H1 (cell line): Measurements from ENCODE around the gene TFPT. TPM values are rescaled to one million over a fixed set of nuclear protein-coding genes. Genes with fewer than 3 reads are reported as not detected.

Experiments
- CTCF ChIA-PET: fragments of 300-600 bp; sonication (Branson Sonifier 250); formaldehyde crosslinking; loops from one replicate; lab custom pipeline; 2021; ENCODE audit not compliant: partially characterized antibody; lab: Charles Lee
- POLR2A ChIA-PET: fragments of 300-600 bp; sonication (Branson Sonifier 250); formaldehyde crosslinking; loops from one replicate; lab custom pipeline; 2021; ENCODE audit warnings: inconsistent platforms; ENCODE audit not compliant: partially characterized antibody; lab: Charles Lee
- DNase-seq, 2 experiments: peaks; one replicate each; pipeline versions ENCODE4 v3.0.0 to v3.0.0-alpha.2; 2010 to 2022; ENCODE audit warnings: low spot score in 2 of 2, low read depth in 1 of 2, mixed read lengths in 1 of 2
- FAIRE-seq: peaks from 2 replicates; lab custom pipeline; 2011; peaks lifted over from hg19 to GRCh38; lab: Jason Lieb, UNC
- H2AFZ ChIP-seq: 2 replicates; pipeline ENCODE4 v1.8.1; 2012; ENCODE audit warnings: low read length, inconsistent platforms
- H2AK5ac ChIP-seq: 2 replicates; pipeline ENCODE4 v1.6.1; 2013; ENCODE audit warnings: low read depth, low read length
- H2BK120ac ChIP-seq: replicated peaks from 2 replicates; pipeline ENCODE3; 2013; ENCODE audit warnings: low read depth, low read length, inconsistent platforms
- H2BK12ac ChIP-seq: 2 replicates; pipeline ENCODE4 v1.6.1; 2013; ENCODE audit warnings: low read depth, low read length
- H2BK15ac ChIP-seq: 2 replicates; pipeline ENCODE4 v1.6.1; 2013; ENCODE audit warnings: low read length
- H2BK20ac ChIP-seq: 2 replicates; pipeline ENCODE4 v1.6.1; 2013; ENCODE audit warnings: low read length
- H2BK5ac ChIP-seq: 2 replicates; pipeline ENCODE4 v1.6.1; 2013; ENCODE audit warnings: low read depth, low read length
- H3K14ac ChIP-seq: 2 replicates; pipeline ENCODE4 v1.6.1; 2013; ENCODE audit warnings: inconsistent platforms; ENCODE audit not compliant: insufficient read length
- H3K18ac ChIP-seq: 2 replicates; pipeline ENCODE4 v1.6.1; 2013; ENCODE audit warnings: low read length; ENCODE audit errors: extremely low read depth
- H3K23ac ChIP-seq: 2 replicates; pipeline ENCODE4 v1.6.1; 2013; ENCODE audit warnings: inconsistent platforms; ENCODE audit not compliant: insufficient read length
- H3K23me2 ChIP-seq: 2 replicates; pipeline ENCODE4 v1.6.1; 2013; ENCODE audit warnings: low read depth, low read length
- H3K27ac ChIP-seq: 2 replicates; pipeline ENCODE4 v1.6.1; 2011; ENCODE audit warnings: low read depth, low read length, inconsistent platforms
- H3K27me3 ChIP-seq, 4 experiments: replicated peaks in 1 of 4; 1 replicate in 1 of 4; 2 replicates in 3 of 4; pipeline versions ENCODE4 v1.6.1 to v1.8.1; 2011 to 2013; ENCODE audit warnings: low read length in 3 of 4, mild to moderate bottlenecking in 3 of 4, inconsistent platforms in 2 of 4, mixed read lengths in 2 of 4, moderate library complexity in 1 of 4; ENCODE audit not compliant: control insufficient read depth in 3 of 4, insufficient read depth in 3 of 4; ENCODE audit errors: extremely low read depth in 1 of 4
- H3K36me3 ChIP-seq, 4 experiments: 2 replicates each; pipeline versions ENCODE4 v1.6.1 to v1.8.1; 2011 to 2013; ENCODE audit warnings: mild to moderate bottlenecking in 4 of 4, low read length in 3 of 4, moderate library complexity in 2 of 4, control low read depth in 1 of 4, inconsistent platforms in 1 of 4; ENCODE audit not compliant: insufficient read depth in 4 of 4, control insufficient read depth in 2 of 4
- H3K4ac ChIP-seq: replicated peaks from 2 replicates; pipeline ENCODE3; 2013; ENCODE audit warnings: low read length, low read depth, mixed read lengths, inconsistent platforms; ENCODE audit not compliant: insufficient read length
- H3K4me1 ChIP-seq, 4 experiments: replicated peaks in 1 of 4; 1 replicate in 1 of 4; 2 replicates in 3 of 4; pipeline versions ENCODE4 v1.6.1 to v1.8.1; 2011 to 2013; ENCODE audit warnings: low read length in 3 of 4, inconsistent platforms in 2 of 4, mixed read lengths in 1 of 4; ENCODE audit not compliant: insufficient read depth in 4 of 4, control insufficient read depth in 3 of 4
- H3K4me2 ChIP-seq, 2 experiments: 2 replicates each; pipeline versions ENCODE4 v1.6.1 to v1.8.1; 2011 to 2013; ENCODE audit warnings: low read depth in 2 of 2, low read length in 2 of 2, control low read depth in 1 of 2, inconsistent platforms in 1 of 2, mild to moderate bottlenecking in 1 of 2; ENCODE audit not compliant: insufficient read depth in 1 of 2
- H3K4me3 ChIP-seq, 4 experiments: fragments of 200-600, 300-600 bp in 1 of 4; sonication (generic), shearing (Covaris generic), sonication (Bioruptor Twin) in 1 of 4; 2 replicates each; pipeline versions ENCODE4 v1.5.1 to v1.8.1; 2011 to 2016; ENCODE audit warnings: low read length in 4 of 4, low read depth in 3 of 4, control low read depth in 2 of 4, inconsistent platforms in 2 of 4, mild to moderate bottlenecking in 2 of 4, mixed read lengths in 1 of 4, moderate library complexity in 1 of 4; ENCODE audit not compliant: insufficient read depth in 2 of 4; ENCODE audit errors: extremely low read depth in 1 of 4
- H3K56ac ChIP-seq: replicated peaks from 2 replicates; pipeline ENCODE3; 2013; ENCODE audit warnings: low read depth, mild to moderate bottlenecking, mixed read lengths, low read length, inconsistent platforms; ENCODE audit not compliant: insufficient read length
- H3K79me1 ChIP-seq: 2 replicates; pipeline ENCODE4 v1.6.1; 2013; ENCODE audit warnings: low read depth, low read length, control low read depth
- H3K79me2 ChIP-seq, 2 experiments: 2 replicates each; pipeline versions ENCODE4 v1.6.1 to v1.8.1; 2012 to 2013; ENCODE audit warnings: low read length in 2 of 2, mild to moderate bottlenecking in 2 of 2, inconsistent platforms in 1 of 2; ENCODE audit not compliant: insufficient read depth in 2 of 2, control insufficient read depth in 1 of 2
- H3K9ac ChIP-seq, 4 experiments: replicated peaks in 1 of 4; 1 replicate in 1 of 4; 2 replicates in 3 of 4; pipeline versions ENCODE4 v1.6.1 to v1.8.1; 2011 to 2013; ENCODE audit warnings: low read depth in 3 of 4, low read length in 3 of 4, control low read depth in 2 of 4, mild to moderate bottlenecking in 2 of 4, moderate library complexity in 2 of 4, inconsistent platforms in 1 of 4; ENCODE audit errors: extremely low read depth in 1 of 4
- H3K9me3 ChIP-seq, 2 experiments: 2 replicates each; pipeline versions ENCODE4 v1.6.1 to v1.8.1; 2012 to 2013; ENCODE audit warnings: mild to moderate bottlenecking in 2 of 2, moderate library complexity in 2 of 2, control low read depth in 1 of 2, inconsistent platforms in 1 of 2, low read depth in 1 of 2, low read length in 1 of 2, mixed read lengths in 1 of 2; ENCODE audit not compliant: insufficient read depth in 2 of 2
- H4K20me1 ChIP-seq, 2 experiments: replicated peaks in 1 of 2; 2 replicates each; pipeline versions ENCODE3 to v1.8.1; 2011 to 2013; ENCODE audit warnings: inconsistent platforms in 2 of 2, low read length in 2 of 2, mild to moderate bottlenecking in 1 of 2; ENCODE audit not compliant: insufficient read depth in 2 of 2, control insufficient read depth in 1 of 2
- H4K5ac ChIP-seq: 2 replicates; pipeline ENCODE4 v1.6.1; 2013; ENCODE audit warnings: low read length, low read depth, mixed read lengths, inconsistent platforms; ENCODE audit not compliant: insufficient read length
- H4K8ac ChIP-seq: 2 replicates; pipeline ENCODE4 v1.8.0; 2013; ENCODE audit warnings: mild to moderate bottlenecking, moderate library complexity, low read length, inconsistent platforms; ENCODE audit not compliant: insufficient read depth; ENCODE audit errors: extremely low read depth
- H4K91ac ChIP-seq: replicated peaks from 2 replicates; pipeline ENCODE3; 2013; ENCODE audit warnings: low read length, mixed read lengths, inconsistent platforms; ENCODE audit not compliant: insufficient read length
- CEBPB ChIP-seq: IDR thresholded peaks from 2 replicates; pipeline ENCODE4 v1.6.1; 2012; ENCODE audit warnings: low read depth, low read length
- EZH2 ChIP-seq: fragments of 200-600 bp; sonication (generic); IDR thresholded peaks from 2 replicates; pipeline ENCODE4 v1.7.1; 2012; ENCODE audit warnings: low read depth, mild to moderate bottlenecking, moderate library complexity, low read length, inconsistent platforms; ENCODE audit not compliant: severe bottlenecking
- HDAC2 ChIP-seq, 2 experiments: fragments of 300-600 bp in 1 of 2; sonication (generic) in 1 of 2; IDR thresholded peaks; 2 replicates each; pipeline ENCODE4 v1.6.1; 2011 to 2012; ENCODE audit warnings: low read depth in 2 of 2, low read length in 2 of 2, mild to moderate bottlenecking in 2 of 2, moderate library complexity in 2 of 2, borderline replicate concordance in 1 of 2, inconsistent platforms in 1 of 2
- WGBS, 2 experiments: shearing (Covaris generic) in 1 of 2; methylation state at CpG; one replicate each; pipeline versions ENCODE4 v1.1.6 to v1.1.7; 2013 to 2015; ENCODE audit warnings: low lambda C conversion rate in 2 of 2, mixed read lengths in 2 of 2, inconsistent platforms in 1 of 2, low coverage in 1 of 2, missing lambda C conversion rate in 1 of 2; ENCODE audit not compliant: insufficient replicate concordance in 2 of 2, insufficient coverage in 1 of 2, insufficient read length in 1 of 2; ENCODE audit errors: extremely low coverage in 1 of 2, missing lambda C conversion rate in 1 of 2; 5-methylcytosine and 5-hydroxymethylcytosine counted together
- polyA plus RNA-seq, 7 experiments: library from polyadenylated mRNA; depleted of rRNA in 3 of 7; stranded (reverse) in 5 of 7; unstranded in 2 of 7; fragments of >200 nt in 5 of 7; fragments of 200-250 nt in 2 of 7; gene quantifications; 1 replicate in 5 of 7; 2 replicates in 1 of 7; 4 replicates in 1 of 7; pipeline versions ENCODE4 v1.2.1 to v1.2.3, GENCODE V29; 2011 to 2013; ENCODE audit warnings: missing spikeins in 2 of 7, mixed read lengths in 2 of 7
- total RNA-seq: library from RNA; stranded (reverse); fragmentation: NEBNext Ultra II Directional; extraction: Animal tissue kit (Norgen Biotek cat#: 25700); gene quantifications from 2 replicates; pipeline ENCODE4 v1.2.1, GENCODE V29; 2021

Gene TFPT
- total and polyA plus RNA-seq, 2 of the 8 experiments (the other 6 are each of a cell fraction or from before 2014, with no cell fraction given) = 10.4 to 17.7 TPM

DNA sequence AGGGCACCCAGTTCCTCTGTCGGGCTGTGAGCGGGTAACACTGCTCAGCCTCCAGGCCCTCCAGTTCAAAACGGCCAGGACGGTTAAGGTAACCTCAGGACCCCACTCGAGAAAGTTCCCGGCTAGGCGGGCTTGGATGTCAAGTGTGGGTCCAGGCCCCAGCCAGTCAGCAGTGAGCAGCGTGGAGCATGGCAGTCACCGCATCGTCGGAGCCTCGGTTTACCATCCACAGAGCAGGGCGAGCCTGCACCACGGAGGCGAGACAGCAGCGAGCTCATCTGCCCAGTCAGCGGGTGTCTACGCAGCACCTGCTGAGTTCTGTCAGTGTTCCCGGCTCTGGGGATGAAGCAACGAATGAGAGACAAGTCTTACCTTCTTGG is 14.2 kb upstream of the TFPT start:
- no peak overlapping the region for H2BK120ac ChIP-seq
- H4K8ac ChIP-seq = no peak overlapping the region
- no peaks in the 10 kb centered on the region for H3K79me2 ChIP-seq
- WGBS, 2 experiments = 95% methylated on average over 20 of the region's 20 CpGs; no CpG with 5 or more reads in 1 of the 2 experiments
- no peak overlapping the region for H2AFZ ChIP-seq
- no peak overlapping the region for H4K91ac ChIP-seq
- TF ChIP-seq EZH2 (no peak), CEBPB (no peak), HDAC2 (IDR thresholded peaks at IDR 0.05; ENCODE audit: borderline replicate concordance in 1 of 2, low read depth in 2 of 2, low read length in 2 of 2) (no peak)
- H2AK5ac ChIP-seq = no peak overlapping the region
- H4K5ac ChIP-seq = no peak overlapping the region
- H3K56ac ChIP-seq = no peak overlapping the region
- H3K79me1 ChIP-seq = no peaks in the 10 kb centered on the region
- H2BK12ac ChIP-seq = no peak overlapping the region
- no peak overlapping the region for H3K4me2 ChIP-seq
- no peak overlapping the region for H3K27ac ChIP-seq
- no peak overlapping the region for H3K4ac ChIP-seq
- no peak overlapping the region for H2BK20ac ChIP-seq
- H3K9me3 ChIP-seq = peaks cover 3 to 10% of the 10 kb centered on the region in 2 experiments; a peak in 3 of 4 replicates
- ChIA-PET CTCF (interaction anchor here (0.6 to 0.9 kb wide), 2 partner anchors 15 to 102 kb away, joined by 3 read pairs; no protein-coding TSS in a partner anchor), POLR2A (interaction anchor here (0.6 to 1.6 kb wide), 5 partner anchors 8 to 14 kb away, joined by 3 to 8 read pairs (median 4); partner anchors contain the start of genes CNOT3, PRPF31 and TFPT)
- H3K18ac ChIP-seq = no peak overlapping the region
- no peaks in the 10 kb centered on the region for H3K27me3 ChIP-seq
- H2BK5ac ChIP-seq = no peak overlapping the region
- H3K36me3 ChIP-seq = peaks cover 16 to 65% (median 28%) of the 10 kb centered on the region in 4 experiments
- no peak overlapping the region for H3K14ac ChIP-seq
- FAIRE-seq = no peak
- no peak for DNase-seq
- H3K23me2 ChIP-seq = peaks cover 3% of the 10 kb centered on the region; the same call in 1 of the 2 replicates
- H3K4me1 ChIP-seq = no peaks in the 10 kb centered on the region
- H3K23ac ChIP-seq = no peak overlapping the region
- no peak overlapping the region for H2BK15ac ChIP-seq
- no peak overlapping the region for H3K4me3 ChIP-seq
- no peak overlapping the region for H3K9ac ChIP-seq
- peaks cover 0 to 7% of the 10 kb centered on the region in 2 experiments for H4K20me1 ChIP-seq
